NCI-H2171 (cell line): ENCODE measurements around the gene KCNK13.
A peak's percentile ranks its signal among the peaks of the same experiment; 100 is the strongest.
"Not testable (repeated sequence)": the region's sequence is repeated elsewhere in the genome, so short reads cannot be mapped to it uniquely, and the experiment has no call there.

ENCODE experiments used
- DNase-seq: peaks from one replicate; lab custom pipeline; 2025; lab: John Stamatoyannopoulos, UW

KCNK13 gene

GRCh38 chr14:90060965-90061684, 669 bp upstream of the KCNK13 start:
- DNase-seq, result no peak

- DNase-seq, result peak; percentile 86
These were observed 467 bp downstream of the KCNK13 start for GRCh38 chr14:90062127-90062794.

GRCh38 chr14:90062822-90063539, 1.2 kb downstream of the KCNK13 start:
- DNase-seq, result no peak

GRCh38 chr14:90072350-90072749, 10.6 kb downstream of the KCNK13 start:
- no peak for DNase-seq

- no peak for DNase-seq
These were observed 17.8 kb downstream of the KCNK13 start for GRCh38 chr14:90079576-90079975.

- DNase-seq, result no peak
These were observed 25.6 kb downstream of the KCNK13 start for GRCh38 chr14:90087433-90087832.

- no peak for DNase-seq
These were observed 26.4 kb downstream of the KCNK13 start for GRCh38 chr14:90088176-90088575.

- not testable (repeated sequence) for DNase-seq
These were observed 27.7 kb downstream of the KCNK13 start for GRCh38 chr14:90089486-90089885.

GRCh38 chr14:90091393-90091792, 29.6 kb downstream of the KCNK13 start:
- DNase-seq, result no peak

GRCh38 chr14:90093942-90094595, 32.3 kb downstream of the KCNK13 start:
- DNase-seq, result no peak

GRCh38 chr14:90095096-90095495, 33.3 kb downstream of the KCNK13 start:
- no peak for DNase-seq

- DNase-seq, result no peak
These were observed 34.8 kb downstream of the KCNK13 start for GRCh38 chr14:90096566-90096965.

GRCh38 chr14:90103808-90104207, 42.0 kb downstream of the KCNK13 start:
- no peak for DNase-seq

- DNase-seq, result no peak
These were observed 44.0 kb downstream of the KCNK13 start for GRCh38 chr14:90105756-90106155.

GRCh38 chr14:90107789-90108188, 46.0 kb downstream of the KCNK13 start:
- DNase-seq, result no peak

- DNase-seq, result no peak
These were observed 48.1 kb downstream of the KCNK13 start for GRCh38 chr14:90109858-90110257.

GRCh38 chr14:90111895-90112534, 50.2 kb downstream of the KCNK13 start:
- no peak for DNase-seq

- DNase-seq, result no peak
These were observed 52.8 kb downstream of the KCNK13 start for GRCh38 chr14:90114554-90114953.

- no peak for DNase-seq
These were observed 54.0 kb downstream of the KCNK13 start for GRCh38 chr14:90115780-90116179.

GRCh38 chr14:90116444-90116843, 54.6 kb downstream of the KCNK13 start:
- no peak for DNase-seq

GRCh38 chr14:90118027-90118426, 56.2 kb downstream of the KCNK13 start:
- DNase-seq, result no peak

GRCh38 chr14:90126260-90126659, 64.5 kb downstream of the KCNK13 start:
- DNase-seq, result no peak
